Activated CD4-positive, alpha-beta T cell treated with anti-CD3 and anti-CD28 coated beads for 36 hours (primary cell): ENCODE results near the gene AK5. TPM values are rescaled to one million over a fixed set of nuclear protein-coding genes. Genes with fewer than 3 reads are reported as not detected.
"Not testable (repeated sequence)": the region's sequence is repeated elsewhere in the genome, so short reads cannot be mapped to it uniquely, and the experiment has no call there.

Experiments used
- ATAC-seq: fragments of 200-7000 bp; cut with Tn5 transposase; one replicate; pipeline ENCODE4 v1.10.0; 2021; ENCODE audit warnings: mild to moderate bottlenecking, moderate library complexity
- CTCF ChIA-PET: fragments of 350-600 bp; sonication (Branson Sonifier 250); formaldehyde crosslinking; loops from one replicate; lab custom pipeline; 2021; ENCODE audit warnings: antibody characterized with exemption; lab: Charles Lee
- POLR2A ChIA-PET: fragments of 350-600 bp; sonication (Branson Sonifier 250); formaldehyde crosslinking; loops from one replicate; lab custom pipeline; 2021; ENCODE audit warnings: antibody characterized with exemption, inconsistent platforms; lab: Charles Lee
- DNase-seq: peaks from one replicate; pipeline ENCODE4 v3.0.0-alpha.2; 2020
- H3K27ac Mint-ChIP-seq: one replicate; pipeline ENCODE4 v1.8.0; 2021; ENCODE audit warnings: mixed read lengths
- H3K27me3 Mint-ChIP-seq: one replicate; pipeline ENCODE4 v1.8.0; 2021; ENCODE audit warnings: mixed read lengths
- H3K36me3 Mint-ChIP-seq: one replicate; pipeline ENCODE4 v1.8.0; 2021; ENCODE audit warnings: low read depth, mixed read lengths
- H3K4me1 Mint-ChIP-seq: one replicate; pipeline ENCODE4 v1.8.0; 2021; ENCODE audit warnings: mixed read lengths
- H3K4me3 Mint-ChIP-seq: one replicate; pipeline ENCODE4 v1.8.0; 2021; ENCODE audit warnings: mild to moderate bottlenecking, moderate library complexity, mixed read lengths
- H3K9me3 Mint-ChIP-seq: one replicate; pipeline ENCODE4 v1.8.0; 2021; ENCODE audit warnings: low read depth, mixed read lengths
- intact Hi-C, 2 experiments: fragments of 100-400 bp; cut with DNase I in 1 of 2; cut with micrococcal nuclease in 1 of 2; formaldehyde crosslinking; loops; one replicate each; pipeline versions ENCODE4 v1.14.2 to v1.15.1; 2022 to 2024; cut with DNase I, micrococcal nuclease
- total RNA-seq, 2 experiments: library from RNA; stranded (reverse); gene quantifications; one replicate each; pipeline ENCODE4 v1.2.3, GENCODE V29; 2021

AK5 gene
- total RNA-seq, 2 experiments from 2014 or later = 9.9 TPM

- no peaks in the 10 kb centered on the region for H3K27me3 Mint-ChIP-seq
- CTCF ChIA-PET = no interaction called here
- POLR2A ChIA-PET = no interaction called here
- no peak overlapping the region for H3K27ac Mint-ChIP-seq
- no peaks in the 10 kb centered on the region for H3K4me1 Mint-ChIP-seq
- no peak for DNase-seq
- H3K4me3 Mint-ChIP-seq = no peak overlapping the region
- H3K36me3 Mint-ChIP-seq = peaks cover 3% of the 10 kb centered on the region
- H3K9me3 Mint-ChIP-seq = no peaks in the 10 kb centered on the region
- no peak for ATAC-seq
- intact Hi-C loops = no loop called here
Measured at GRCh38 chr1:77399250-77400086, 117.6 kb downstream of the AK5 start.

- Mint-ChIP-seq H3K9me3 (no peaks in the 10 kb centered on the region), H3K4me3 (no peak overlapping the region), H3K36me3 (peaks cover 3% of the 10 kb centered on the region), H3K27me3 (no peaks in the 10 kb centered on the region), H3K27ac (no peak overlapping the region), H3K4me1 (no peaks in the 10 kb centered on the region)
- DNase-seq (no peak), ATAC-seq (no peak)
- intact Hi-C loops = no loop called here
- ChIA-PET CTCF (no interaction called here), POLR2A (no interaction called here)
Measured at GRCh38 chr1:77400781-77401180, 119.0 kb downstream of the AK5 start.

DNA sequence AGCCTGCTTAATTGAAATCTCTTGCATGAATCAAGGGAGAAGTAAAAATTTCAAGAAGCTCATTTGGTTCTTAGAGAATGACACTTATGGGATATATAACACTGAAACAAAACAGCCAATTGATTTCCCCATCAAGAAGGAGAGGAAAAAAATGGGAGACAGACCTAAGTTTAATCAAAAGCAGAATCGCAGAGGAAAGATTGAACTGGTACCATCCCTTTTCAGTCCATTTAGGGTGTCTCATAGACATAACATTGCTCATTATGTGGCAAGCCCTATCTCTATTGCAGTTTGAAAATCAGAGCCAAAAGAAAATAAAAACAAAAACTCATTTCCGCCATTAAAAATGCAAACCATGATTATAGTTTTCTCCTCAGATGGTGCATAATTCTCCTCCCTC is 119.6 kb downstream of the AK5 start:
- DNase-seq (no peak), ATAC-seq (no peak)
- POLR2A ChIA-PET = no interaction called here
- Mint-ChIP-seq H3K4me3 (no peak overlapping the region), H3K27ac (no peak overlapping the region), H3K36me3 (peaks cover 3% of the 10 kb centered on the region), H3K4me1 (peaks cover 4% of the 10 kb centered on the region), H3K9me3 (no peaks in the 10 kb centered on the region), H3K27me3 (no peaks in the 10 kb centered on the region)
- CTCF ChIA-PET = no interaction called here
- intact Hi-C loops = no loop called here

DNA sequence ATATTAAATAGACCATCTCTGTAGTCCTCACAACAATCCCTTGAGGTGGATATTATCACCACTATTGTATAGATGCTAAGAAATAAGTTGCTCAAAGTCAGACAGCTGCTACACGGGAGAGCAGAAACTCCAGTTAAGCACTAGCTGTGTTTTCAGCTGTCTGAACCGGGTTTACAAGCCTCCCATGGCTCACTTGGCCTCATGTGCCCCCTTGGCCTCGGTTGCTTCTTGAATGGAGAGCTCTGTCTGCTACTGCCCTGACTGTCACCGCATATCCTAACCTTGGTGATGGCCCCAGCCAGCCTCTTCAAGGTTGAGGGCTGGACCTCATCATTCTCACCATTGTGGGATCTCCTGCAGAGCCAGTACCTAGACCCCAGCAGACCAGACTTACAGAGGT is 123.4 kb downstream of the AK5 start:
- Mint-ChIP-seq H3K36me3 (peaks cover 10% of the 10 kb centered on the region), H3K27me3 (no peaks in the 10 kb centered on the region), H3K27ac (no peak overlapping the region), H3K9me3 (peaks cover 8% of the 10 kb centered on the region), H3K4me3 (no peak overlapping the region), H3K4me1 (peaks cover 7% of the 10 kb centered on the region)
- ChIA-PET CTCF (interaction anchor here (0.6 kb wide), 1 partner anchor 123 kb away, joined by 3 read pairs; the partner anchor contains the start of gene AK5), POLR2A (no interaction called here)
- intact Hi-C loops = no loop called here
- no peak for DNase-seq
- no peak for ATAC-seq

GRCh38 chr1:77406661-77407060 is 124.8 kb downstream of the AK5 start:
- POLR2A ChIA-PET = no interaction called here
- Mint-ChIP-seq H3K36me3 (peaks cover 12% of the 10 kb centered on the region), H3K4me3 (no peak overlapping the region), H3K9me3 (peaks cover 8% of the 10 kb centered on the region), H3K4me1 (peaks cover 7% of the 10 kb centered on the region), H3K27ac (no peak overlapping the region), H3K27me3 (no peaks in the 10 kb centered on the region)
- CTCF ChIA-PET = interaction anchor here (0.5 to 0.9 kb wide), 4 partner anchors 32 to 259 kb away, joined by 3 read pairs; no protein-coding TSS in a partner anchor
- DNase-seq (no peak), ATAC-seq (no peak)
- intact Hi-C loops = no loop called here

DNA sequence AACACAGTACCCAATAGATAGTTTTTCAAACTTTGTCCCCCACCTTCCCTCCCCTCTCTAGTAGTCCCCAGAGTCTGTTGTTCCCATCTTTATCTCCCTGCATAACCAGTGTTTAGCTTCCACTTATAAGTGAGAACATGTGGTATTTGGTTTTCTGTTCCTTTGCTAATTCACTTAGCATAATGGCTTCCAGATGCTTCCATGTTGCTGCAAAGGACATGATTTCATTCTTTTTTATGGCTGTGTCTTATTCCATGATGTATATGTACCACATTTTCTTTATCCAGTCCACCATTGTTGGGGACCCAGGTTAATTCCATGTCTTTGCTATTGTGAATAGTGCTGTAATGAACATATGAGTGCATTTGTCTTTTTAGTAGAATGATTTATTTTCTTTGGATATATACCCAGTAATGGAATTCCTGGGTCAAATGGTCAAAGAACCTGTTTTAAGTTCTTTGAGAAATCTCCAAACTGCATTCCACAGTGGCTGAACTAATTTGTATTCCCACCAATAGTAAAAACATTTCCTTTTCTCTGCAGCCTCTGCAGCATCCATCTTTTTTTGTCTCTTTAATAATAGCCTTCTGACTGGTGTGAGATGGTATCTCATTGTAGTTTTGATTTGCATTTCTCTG is 126.0 kb downstream of the AK5 start:
- Mint-ChIP-seq H3K27me3 (no peaks in the 10 kb centered on the region), H3K36me3 (peaks cover 20% of the 10 kb centered on the region), H3K9me3 (peaks cover 8% of the 10 kb centered on the region), H3K4me3 (no peak overlapping the region), H3K4me1 (peaks cover 13% of the 10 kb centered on the region), H3K27ac (no peak overlapping the region)
- DNase-seq (no peak), ATAC-seq (no peak)
- CTCF ChIA-PET = no interaction called here
- POLR2A ChIA-PET = no interaction called here
- intact Hi-C loops = no loop called here

GRCh38 chr1:77408933-77409332 is 127.1 kb downstream of the AK5 start:
- POLR2A ChIA-PET, H3K4me3 Mint-ChIP-seq, DNase-seq, H3K9me3 Mint-ChIP-seq, intact Hi-C loops, H3K27me3 Mint-ChIP-seq, H3K27ac Mint-ChIP-seq, ATAC-seq: not testable (repeated sequence)
- CTCF ChIA-PET = interaction anchor here (0.7 kb wide), 1 partner anchor 16 kb away, joined by 3 read pairs; no protein-coding TSS in a partner anchor
- Mint-ChIP-seq H3K36me3 (peaks cover 18% of the 10 kb centered on the region), H3K4me1 (peaks cover 24% of the 10 kb centered on the region)

- H3K27ac Mint-ChIP-seq = no peak overlapping the region
- no peak for DNase-seq
- H3K27me3 Mint-ChIP-seq = no peaks in the 10 kb centered on the region
- no peak overlapping the region for H3K4me3 Mint-ChIP-seq
- ATAC-seq = no peak
- peaks cover 22% of the 10 kb centered on the region for H3K4me1 Mint-ChIP-seq
- peaks cover 25% of the 10 kb centered on the region for H3K36me3 Mint-ChIP-seq
- peaks cover 10% of the 10 kb centered on the region for H3K9me3 Mint-ChIP-seq
- ChIA-PET CTCF (no interaction called here), POLR2A (no interaction called here)
- intact Hi-C loops = no loop called here
Measured at GRCh38 chr1:77412069-77412819, 130.4 kb downstream of the AK5 start.

DNA sequence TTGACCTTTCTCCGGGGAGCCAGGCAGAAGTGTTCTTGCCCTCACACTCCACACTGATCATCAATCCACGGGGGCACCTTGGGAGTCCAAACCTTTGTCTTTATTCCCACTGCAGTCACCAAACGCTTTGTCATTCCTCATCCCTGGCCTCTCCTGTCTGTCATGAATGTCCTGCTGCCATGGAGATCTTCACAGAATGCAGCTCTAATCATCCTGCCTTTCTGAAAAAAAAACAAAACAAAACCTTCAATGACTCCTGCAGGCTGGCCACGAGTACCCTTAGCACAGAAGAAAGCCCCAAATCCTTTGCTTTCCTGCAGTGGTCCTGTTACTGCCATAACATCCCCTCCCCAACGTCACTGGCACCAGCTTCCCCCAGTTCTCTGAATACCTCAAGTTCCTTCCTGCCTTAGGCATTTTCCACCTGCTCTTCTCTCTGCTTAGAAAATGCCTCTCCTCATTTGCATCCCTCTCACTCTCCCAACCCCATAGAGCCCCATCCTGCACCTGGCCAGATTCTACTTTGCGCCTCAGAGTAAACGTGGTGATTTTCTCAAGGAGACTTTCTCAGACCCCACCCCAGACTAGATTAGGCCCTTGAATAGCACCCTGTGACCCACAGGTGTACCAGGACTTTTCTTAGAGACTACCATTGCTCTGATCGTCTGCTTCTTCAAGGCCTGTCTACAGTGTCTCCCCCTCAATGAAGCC is 131.2 kb downstream of the AK5 start:
- H3K4me3 Mint-ChIP-seq = no peak overlapping the region
- H3K27ac Mint-ChIP-seq = no peak overlapping the region
- H3K36me3 Mint-ChIP-seq = peaks cover 28% of the 10 kb centered on the region
- no peaks in the 10 kb centered on the region for H3K27me3 Mint-ChIP-seq
- ChIA-PET POLR2A (no interaction called here), CTCF (no interaction called here)
- H3K4me1 Mint-ChIP-seq = peaks cover 22% of the 10 kb centered on the region
- intact Hi-C loops = no loop called here
- peaks cover 14% of the 10 kb centered on the region for H3K9me3 Mint-ChIP-seq
- no peak for ATAC-seq
- DNase-seq = no peak

DNA sequence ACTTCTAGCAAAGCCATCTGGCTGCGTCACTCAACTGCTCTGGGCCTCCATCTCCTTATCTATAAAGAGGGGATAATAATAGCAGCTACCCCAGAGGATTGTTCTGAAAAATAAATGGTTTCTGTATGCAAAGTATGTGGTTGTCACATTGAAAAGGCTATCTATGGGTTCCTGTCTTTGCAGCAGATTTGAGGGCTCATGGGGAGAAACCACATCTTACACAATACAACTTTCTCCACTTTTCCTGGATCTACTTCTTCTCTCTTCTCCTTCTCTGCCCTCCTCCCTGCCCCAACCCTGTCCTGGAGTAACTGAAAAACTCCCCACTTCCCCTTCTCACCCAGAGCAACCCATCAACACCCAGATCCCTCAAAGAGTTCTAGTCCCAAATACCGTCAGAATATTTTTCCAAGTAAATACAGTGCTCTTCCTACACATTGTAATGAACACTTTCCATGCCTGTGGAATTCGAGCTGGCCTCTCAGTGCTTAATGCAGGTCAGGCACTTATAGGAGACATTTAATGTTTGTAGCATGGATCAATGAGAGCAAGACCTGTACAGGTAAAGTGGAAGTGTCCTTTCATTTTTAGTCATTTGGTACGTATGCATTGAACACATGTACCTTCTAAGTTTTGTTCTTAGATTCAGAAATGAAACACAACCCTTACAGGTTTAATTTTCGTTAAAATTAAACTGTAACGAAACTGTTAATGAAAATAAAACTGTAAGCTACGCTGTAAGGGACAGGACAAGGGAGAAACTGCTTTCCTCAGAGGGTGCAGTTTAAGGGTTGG is 131.9 kb downstream of the AK5 start:
- intact Hi-C loops = no loop called here
- H3K4me3 Mint-ChIP-seq = no peak overlapping the region
- peak; percentile 30 for ATAC-seq

More for the DNA sequence above, 131.9 kb downstream of the AK5 start:
- Mint-ChIP-seq H3K9me3 (peaks cover 16% of the 10 kb centered on the region), H3K27me3 (no peaks in the 10 kb centered on the region), H3K27ac (no peak overlapping the region), H3K36me3 (peaks cover 34% of the 10 kb centered on the region), H3K4me1 (peaks cover 24% of the 10 kb centered on the region)
- ChIA-PET POLR2A (no interaction called here), CTCF (interaction anchor here (1.2 kb wide), 1 partner anchor 24 kb away, joined by 3 read pairs; no protein-coding TSS in a partner anchor)
- DNase-seq = no peak
